K562 (cell line): ENCODE results near the gene LRRC39. TPM values are rescaled to one million over a fixed set of nuclear protein-coding genes. Genes with fewer than 3 reads are reported as not detected.

Source experiments
- MAFK ChIP-seq: IDR thresholded peaks from 2 replicates; pipeline ENCODE4 v1.6.1; 2011; ENCODE audit warnings: low read length, improper control_type of control experiment
- MCM3 ChIP-seq: fragments of 450-650 bp; IDR thresholded peaks from 2 replicates; pipeline ENCODE4 v1.6.1; 2016
- MGA ChIP-seq: fragments of 450-650 bp; IDR thresholded peaks from 2 replicates; pipeline ENCODE4 v1.6.1; 2016; ENCODE audit warnings: mild to moderate bottlenecking, moderate library complexity
- POLR3A ChIP-seq: IDR thresholded peaks from 2 replicates; pipeline ENCODE4 v1.6.1; 2011; ENCODE audit warnings: borderline replicate concordance, mild to moderate bottlenecking, moderate library complexity; ENCODE audit not compliant: insufficient read length, insufficient read depth; ENCODE audit errors: extremely low read depth
- SLC30A9 ChIP-seq: fragments of 250-450 bp; sonication (Bioruptor Pico); IDR thresholded peaks from 2 replicates; pipeline ENCODE4 v1.8.0; 2022; ENCODE audit warnings: mild to moderate bottlenecking, moderate library complexity
- ZNF316 ChIP-seq: fragments of 450-650 bp; IDR thresholded peaks from 2 replicates; pipeline ENCODE4 v1.6.1; 2016
- ZNF407 ChIP-seq: fragments of 450-650 bp; IDR thresholded peaks from 2 replicates; pipeline ENCODE4 v1.6.1; 2016; ENCODE audit warnings: low read depth
- polyA plus RNA-seq, 8 experiments: library from polyadenylated mRNA; depleted of rRNA in 4 of 8; stranded (reverse) in 5 of 8; unstranded in 3 of 8; fragments of >200 nt; fragmentation: Nextera tagmentation in 2 of 8; fragmentation: Illumina TruSeq in 1 of 8; extraction: Ambion mirVana in 2 of 8; extraction: Trizol in 1 of 8; gene quantifications; 2 replicates each; pipeline versions ENCODE4 v1.2.1 to v1.2.3, GENCODE V29; 2011 to 2014; ENCODE audit warnings: inconsistent platforms in 1 of 8, missing spikeins in 1 of 8
- total RNA-seq, 7 experiments: library from RNA; depleted of rRNA in 6 of 7; stranded (reverse); fragments of >200 nt in 6 of 7; fragmentation: Illumina TruSeq in 2 of 7; extraction: Trizol in 2 of 7; gene quantifications; 2 replicates each; pipeline versions ENCODE4 v1.2.1 to v1.2.3, GENCODE V29; 2011 to 2021; ENCODE audit warnings: low replicate concordance in 1 of 7

Gene LRRC39
- total and polyA plus RNA-seq, 9 of the 15 experiments (the other 6 are each of a cell fraction or from before 2014, with no cell fraction given): 1.00 to 3.1 (median 1.3) TPM

- peak; percentile 95 for TF ChIP-seq MGA
- no peak for TF ChIP-seq POLR3A
- TF ChIP-seq MCM3: no peak
- TF ChIP-seq ZNF407: peak; percentile 100
- TF ChIP-seq MAFK: no peak; the same call in 1 of the 2 replicates
- no peak for TF ChIP-seq SLC30A9 (CRISPR knock-in tag)
- TF ChIP-seq ZNF316: no peak
Observed at GRCh38 chr1:100132566-100133477, 45.2 kb downstream of the LRRC39 start, which contains the start of the genes SASS6 and TRMT13 (continued).
